Measurements from ENCODE around the gene FADS2.

Gene FADS2

GRCh38 chr11:61827571-61828378, at the start of gene FADS2:
FADS2 (plus strand) TSS chr11:61828300; CDS start chr11:61828391, 91 bp downstream.
- peak; percentile 33 for DNase-seq (ENCODE audit: low read depth)

- no peak for DNase-seq (ENCODE audit: low read depth)
These were observed 49.7 kb upstream of the FADS2 start for GRCh38 chr11:61778357-61778886.

- no peak for DNase-seq (ENCODE audit: low read depth)
These were observed 49.0 kb upstream of the FADS2 start for GRCh38 chr11:61778920-61779650.

DNA sequence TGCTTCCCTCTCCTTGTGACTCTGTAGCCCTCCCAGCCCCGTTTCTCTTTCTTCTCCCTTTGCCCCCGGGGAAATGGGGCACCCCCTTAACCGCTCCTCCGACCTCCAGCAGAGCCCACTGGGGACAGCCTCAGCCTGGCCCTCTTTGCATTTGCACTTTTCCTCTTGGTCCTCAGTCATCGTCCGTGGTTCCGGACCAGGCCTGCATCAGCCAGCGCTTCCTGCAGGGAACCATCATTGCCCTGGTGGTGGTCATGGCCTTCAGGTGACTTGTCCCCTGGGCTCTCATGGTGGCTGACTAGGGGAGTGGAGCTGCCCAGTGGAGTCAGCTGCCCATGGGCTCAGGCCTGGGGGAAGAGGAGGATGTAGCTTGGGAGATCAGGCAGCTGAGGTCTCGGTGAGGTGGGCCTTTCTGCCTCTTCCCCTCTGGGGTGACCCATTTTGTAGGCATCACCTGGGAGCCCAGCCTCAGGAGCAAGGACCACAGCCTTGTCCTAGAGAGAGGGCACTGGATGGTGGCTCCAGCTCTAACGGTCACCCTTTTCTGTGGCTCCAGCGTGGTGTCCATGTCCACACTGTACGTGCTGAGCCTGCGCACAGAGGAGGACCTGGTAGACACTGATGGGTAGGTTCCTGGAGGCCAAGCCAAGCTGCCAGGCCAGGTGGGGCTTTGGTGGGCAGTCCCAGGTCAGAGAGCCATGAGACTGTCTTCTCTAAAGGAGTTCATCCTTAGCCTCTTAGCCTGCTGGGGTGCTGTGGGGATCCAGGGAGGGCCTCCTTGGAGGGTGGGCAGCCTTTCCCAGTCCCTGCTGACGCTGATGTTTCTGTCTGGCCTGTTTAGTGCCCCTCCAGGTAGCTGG, 48.2 kb upstream of the FADS2 start:
- no peak for DNase-seq (ENCODE audit: low read depth)

- no peak for DNase-seq (ENCODE audit: low read depth)
These were observed 47.4 kb upstream of the FADS2 start for GRCh38 chr11:61780581-61781162.

GRCh38 chr11:61781585-61781984, 46.5 kb upstream of the FADS2 start:
- DNase-seq (ENCODE audit: low read depth), result no peak

DNA sequence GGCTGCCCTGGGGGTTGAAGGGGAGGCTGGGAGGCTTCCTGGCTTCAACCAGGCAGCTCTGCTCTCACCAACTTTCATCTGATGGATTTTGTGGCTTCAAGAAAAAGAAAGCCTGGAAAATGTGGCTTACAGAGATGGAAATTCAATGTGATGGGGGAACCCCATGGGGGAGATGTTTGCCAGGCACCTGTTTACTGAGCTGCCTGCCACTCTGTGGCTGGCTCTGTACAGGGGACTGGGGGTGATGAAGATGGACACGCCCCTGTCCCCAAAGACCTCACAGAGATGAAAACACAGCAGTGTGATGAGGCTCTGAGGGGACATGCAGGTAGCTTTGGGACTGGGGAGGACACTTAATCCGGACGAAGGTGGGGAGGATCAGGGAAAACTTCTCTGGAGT, 45.8 kb upstream of the FADS2 start:
- DNase-seq (ENCODE audit: low read depth), result no peak

DNA sequence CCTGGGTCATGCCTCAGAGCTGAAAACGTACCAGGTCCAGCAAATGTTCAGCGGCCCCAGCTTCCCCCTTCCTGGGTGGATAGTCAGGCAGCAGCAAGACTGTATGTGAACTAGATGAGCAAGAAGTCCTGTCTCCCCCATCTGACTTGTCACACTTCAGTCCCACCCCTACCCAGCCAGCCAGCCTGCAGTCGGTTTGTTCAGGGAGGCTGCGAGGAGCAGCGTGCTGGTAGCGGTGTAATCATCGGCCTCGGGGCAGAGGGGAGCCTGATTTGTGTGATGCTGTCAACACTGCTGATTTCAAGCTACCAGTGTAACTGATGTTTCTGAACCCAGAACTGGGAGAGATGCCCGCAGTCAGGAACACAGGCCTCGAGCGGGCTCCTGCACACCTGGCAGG, 45.3 kb upstream of the FADS2 start:
- DNase-seq (ENCODE audit: low read depth), result no peak

GRCh38 chr11:61783717-61784505, 44.2 kb upstream of the FADS2 start:
- DNase-seq (ENCODE audit: low read depth), result no peak

DNA sequence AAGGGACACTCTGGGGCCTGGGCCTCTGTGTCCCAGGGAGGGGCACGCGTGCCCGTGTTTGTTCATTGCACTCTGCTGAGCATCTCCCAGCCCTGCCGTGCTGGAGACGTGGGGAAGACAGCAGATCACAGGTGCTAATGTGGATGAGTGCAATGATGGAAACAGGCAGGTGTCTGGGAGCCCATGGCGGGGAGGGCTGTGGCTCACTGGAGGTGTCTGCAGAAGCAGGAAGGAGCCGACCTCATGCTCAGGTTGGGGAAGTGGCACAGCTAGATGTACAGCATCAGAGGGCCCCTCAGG, 43.6 kb upstream of the FADS2 start:
- DNase-seq (ENCODE audit: low read depth), result no peak

DNA sequence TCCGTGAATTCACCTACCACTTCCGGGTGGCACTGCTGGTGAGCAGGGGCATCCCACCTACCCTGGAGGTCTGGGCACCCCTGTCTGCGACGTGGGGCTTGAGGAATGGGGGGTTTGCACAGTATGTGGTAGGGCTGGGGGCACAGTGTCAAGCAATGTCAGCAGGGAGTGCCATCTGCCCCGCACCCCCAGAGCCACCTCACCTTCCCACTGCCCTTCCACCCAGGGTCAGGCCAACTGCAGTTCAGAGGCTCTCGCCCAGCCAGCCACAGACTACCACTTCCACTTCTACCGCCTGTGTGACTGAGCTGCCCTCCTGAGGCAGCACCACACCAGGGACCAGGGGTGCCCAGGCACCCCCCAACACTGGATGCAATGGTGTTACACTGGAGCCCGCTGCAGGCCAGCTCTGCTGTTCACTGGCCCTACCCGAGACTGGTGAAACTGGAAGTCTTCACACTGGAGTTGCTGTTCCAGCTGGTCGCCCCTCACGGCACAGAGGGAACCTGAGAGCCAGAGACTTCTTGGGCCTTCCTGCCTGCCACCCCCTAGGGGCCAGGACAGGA, 42.2 kb upstream of the FADS2 start:
- DNase-seq (ENCODE audit: low read depth), result no peak

DNA sequence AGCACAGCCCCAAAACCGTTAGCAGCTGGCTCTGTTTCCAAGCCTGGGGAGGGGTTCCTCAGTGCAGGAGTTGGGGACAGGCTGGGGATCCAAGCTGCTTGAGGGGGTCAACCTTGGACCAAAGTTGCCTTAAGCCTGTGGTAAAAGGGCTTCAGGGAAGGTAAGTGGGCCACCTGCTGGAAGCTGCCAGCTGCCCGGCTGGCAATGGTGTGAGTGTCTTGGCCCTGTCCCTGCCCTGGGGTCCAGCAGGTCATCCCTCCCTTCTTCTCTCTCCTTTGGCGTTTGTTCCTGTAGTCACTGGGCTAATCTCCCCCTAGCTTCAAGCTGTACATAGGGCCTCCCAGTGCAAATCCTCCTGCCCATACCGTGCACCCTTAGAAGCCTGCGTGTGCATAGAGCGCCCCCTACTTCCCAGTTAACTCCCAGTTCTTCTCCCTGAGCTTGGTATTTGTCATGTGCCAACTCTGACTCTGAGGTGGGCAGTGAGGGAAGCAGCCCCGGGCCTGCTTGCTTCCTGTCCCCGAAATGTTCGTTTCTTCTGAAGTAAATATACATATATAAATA, 40.1 kb upstream of the FADS2 start:
- no peak for DNase-seq (ENCODE audit: low read depth)

DNA sequence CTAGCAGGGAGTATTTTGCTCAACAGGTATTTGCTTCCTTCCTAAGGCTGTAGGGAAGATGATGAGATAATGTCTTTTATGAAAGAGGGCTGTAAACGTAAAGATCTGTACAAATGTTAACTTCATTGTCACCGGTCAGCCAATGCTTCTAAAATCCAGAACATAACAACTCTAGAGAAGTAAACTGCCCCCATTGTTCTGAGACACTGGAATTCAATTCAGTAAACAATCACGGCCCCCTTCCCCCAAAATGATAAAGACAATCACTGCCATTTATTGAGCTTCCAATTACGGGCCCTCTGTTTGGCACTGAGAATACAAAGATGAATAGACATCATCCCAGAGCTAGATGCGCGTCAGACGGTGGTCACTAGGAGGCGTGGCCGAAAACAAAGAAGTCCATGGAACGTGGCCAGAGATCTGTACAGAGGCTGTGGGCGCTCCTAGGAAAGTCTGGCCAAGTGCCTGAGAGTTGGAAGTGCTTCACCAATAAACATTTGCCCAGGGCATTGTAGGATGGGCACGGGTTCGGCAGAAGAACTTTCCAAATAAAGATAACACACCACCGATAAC, 36.3 kb upstream of the FADS2 start:
- DNase-seq (ENCODE audit: low read depth), result no peak

DNA sequence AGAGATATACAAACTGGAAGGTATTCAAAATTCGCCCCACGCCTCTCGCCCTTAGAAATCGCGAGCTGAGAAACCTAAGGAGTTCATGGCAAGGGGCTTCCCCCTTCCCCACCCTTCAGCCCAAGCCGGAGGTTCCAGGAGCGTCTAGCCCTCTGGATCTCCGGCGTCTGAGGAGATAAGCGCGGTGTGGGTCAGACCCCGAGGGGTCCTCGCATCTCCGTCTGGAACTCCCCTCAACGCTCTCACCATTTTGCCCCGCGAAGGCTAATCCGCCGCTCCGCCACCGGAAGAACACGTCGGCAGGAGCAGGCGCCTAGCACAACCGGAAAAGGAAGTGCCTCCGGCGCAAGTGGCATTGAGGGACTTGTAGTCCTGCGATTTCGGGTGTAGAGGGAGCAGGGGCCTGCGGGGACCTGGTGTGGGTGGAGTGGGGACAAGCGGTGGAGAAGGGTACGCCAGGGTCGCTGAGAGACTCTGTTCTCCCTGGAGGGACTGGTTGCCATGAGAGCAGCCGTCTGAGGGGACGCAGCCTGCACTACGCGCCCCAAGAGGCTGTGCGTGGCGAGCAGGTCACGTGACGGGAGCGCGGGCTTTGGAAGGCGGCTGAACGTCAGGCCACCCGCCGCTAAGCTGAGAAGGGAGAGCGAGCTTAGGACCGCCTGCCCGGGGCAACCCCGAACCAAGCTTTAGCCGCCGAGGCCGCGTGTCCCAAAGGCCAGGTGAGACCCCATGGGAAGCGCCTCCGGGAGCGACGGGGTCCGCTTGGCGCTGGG, 35.6 kb upstream of the FADS2 start, which contains the start of the genes FEN1 and TMEM258:
Gene FEN1 (plus strand): TSS at position 602 of the 773 bp plus-strand sequence. CDS start 2,451 bp downstream, outside the sequence.
Gene TMEM258 (minus strand): TSS at position 290 of the 773 bp plus-strand sequence. CDS start 41 bp downstream, at position 249.
- DNase-seq (ENCODE audit: low read depth), result peak; percentile 76

DNA sequence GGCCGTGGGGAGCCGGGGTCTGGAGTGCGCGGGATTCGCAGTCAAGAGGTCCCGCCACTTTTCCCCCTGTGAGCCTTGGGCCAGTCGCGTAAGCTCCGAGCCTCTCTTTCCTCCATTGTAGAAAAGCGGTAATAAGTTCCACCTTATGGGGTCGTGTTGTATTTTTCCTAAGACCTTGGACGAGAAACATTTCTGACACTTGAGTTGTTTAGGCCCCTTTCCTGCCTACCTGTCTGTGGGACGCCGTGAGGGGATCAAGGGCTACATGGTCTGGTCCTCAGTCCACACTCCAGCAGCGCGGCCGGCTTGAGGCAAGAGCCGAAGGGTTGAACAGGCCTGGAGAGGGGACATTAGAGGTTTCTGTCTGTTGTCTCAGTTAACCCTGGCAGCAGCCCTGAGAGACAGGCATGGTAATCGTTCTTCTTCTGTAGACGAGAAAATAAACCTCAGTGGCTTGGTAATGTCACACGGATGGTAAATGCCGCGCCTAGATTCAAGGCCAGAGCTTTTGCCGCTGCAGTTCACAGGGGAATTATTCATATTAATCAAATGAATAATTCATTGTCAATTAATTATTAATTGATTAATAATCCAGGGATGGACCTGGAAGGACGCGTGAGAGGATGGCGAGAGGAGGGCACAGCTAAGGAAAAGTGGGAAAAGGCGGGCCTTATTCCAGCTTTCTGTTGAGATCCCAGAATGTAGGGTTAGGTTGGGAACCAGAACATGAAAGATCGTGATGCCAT, 34.8 kb upstream of the FADS2 start:
- no peak for DNase-seq (ENCODE audit: low read depth)

- no peak for DNase-seq (ENCODE audit: low read depth)
These were observed 34.3 kb upstream of the FADS2 start for GRCh38 chr11:61793829-61794204.

DNA sequence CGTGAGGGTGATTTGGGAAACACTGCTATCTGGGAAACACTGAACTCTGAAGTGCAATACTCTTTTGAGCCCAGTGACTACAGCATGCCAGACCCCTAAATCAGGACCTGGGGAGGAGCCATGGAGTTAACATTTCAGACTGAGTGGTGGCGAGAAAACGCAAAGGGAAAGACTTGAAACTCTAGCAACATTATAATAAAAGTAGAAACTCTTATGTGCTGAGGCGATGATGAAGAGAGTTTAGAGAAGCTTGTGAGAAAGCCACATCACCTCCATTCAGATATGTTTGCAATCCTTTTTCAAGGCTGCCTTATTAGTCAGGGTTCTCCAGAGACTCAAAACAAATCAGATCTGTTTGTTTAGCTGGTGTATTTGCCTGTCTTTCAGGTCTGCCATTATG, 33.5 kb upstream of the FADS2 start:
- DNase-seq (ENCODE audit: low read depth), result no peak

DNA sequence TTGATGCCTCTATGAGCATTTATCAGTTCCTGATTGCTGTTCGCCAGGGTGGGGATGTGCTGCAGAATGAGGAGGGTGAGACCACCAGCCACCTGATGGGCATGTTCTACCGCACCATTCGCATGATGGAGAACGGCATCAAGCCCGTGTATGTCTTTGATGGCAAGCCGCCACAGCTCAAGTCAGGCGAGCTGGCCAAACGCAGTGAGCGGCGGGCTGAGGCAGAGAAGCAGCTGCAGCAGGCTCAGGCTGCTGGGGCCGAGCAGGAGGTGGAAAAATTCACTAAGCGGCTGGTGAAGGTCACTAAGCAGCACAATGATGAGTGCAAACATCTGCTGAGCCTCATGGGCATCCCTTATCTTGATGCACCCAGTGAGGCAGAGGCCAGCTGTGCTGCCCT, 32.6 kb upstream of the FADS2 start:
- no peak for DNase-seq (ENCODE audit: low read depth)
